HEK293 (cell line): Measurements from ENCODE around the gene BBS9.

Source experiments
- CTCF ChIP-seq: fragments of 450-650 bp; formaldehyde crosslinking; IDR thresholded peaks from 2 replicates; pipeline ENCODE4 v1.5.1; 2016; ENCODE audit warnings: missing biosample characterization, missing genetic modification characterization
- GLI4 ChIP-seq: fragments of 450-650 bp; formaldehyde crosslinking; IDR thresholded peaks from 2 replicates; pipeline ENCODE4 v1.5.1; 2016; ENCODE audit warnings: missing biosample characterization, missing genetic modification characterization
- KLF1 ChIP-seq: fragments of 450-650 bp; formaldehyde crosslinking; IDR thresholded peaks from 2 replicates; pipeline ENCODE4 v1.5.1; 2016; ENCODE audit warnings: missing biosample characterization, missing genetic modification characterization
- KLF16 ChIP-seq: fragments of 450-650 bp; formaldehyde crosslinking; IDR thresholded peaks from 2 replicates; pipeline ENCODE4 v1.5.1; 2017; ENCODE audit warnings: missing biosample characterization, missing genetic modification characterization
- KLF9 ChIP-seq: fragments of 450-650 bp; formaldehyde crosslinking; IDR thresholded peaks from 2 replicates; pipeline ENCODE4 v1.5.1; 2016; ENCODE audit warnings: missing biosample characterization, missing genetic modification characterization, low read depth
- ZFP37 ChIP-seq: fragments of 450-650 bp; formaldehyde crosslinking; IDR thresholded peaks from 2 replicates; pipeline ENCODE4 v1.5.1; 2016; ENCODE audit warnings: missing biosample characterization, missing genetic modification characterization
- ZNF114 ChIP-seq: fragments of 450-650 bp; formaldehyde crosslinking; IDR thresholded peaks from 2 replicates; pipeline ENCODE4 v1.5.0; 2017; ENCODE audit warnings: missing biosample characterization, missing genetic modification characterization
- ZNF133 ChIP-seq: fragments of 450-650 bp; formaldehyde crosslinking; IDR thresholded peaks from 2 replicates; pipeline ENCODE4 v1.5.1; 2016; ENCODE audit warnings: missing biosample characterization, missing genetic modification characterization
- ZNF510 ChIP-seq: fragments of 450-650 bp; formaldehyde crosslinking; IDR thresholded peaks from 2 replicates; pipeline ENCODE4 v1.5.1; 2018; ENCODE audit warnings: mild to moderate bottlenecking, missing genetic modification characterization, missing biosample characterization; ENCODE audit not compliant: insufficient replicate concordance
- ZNF785 ChIP-seq: fragments of 450-650 bp; formaldehyde crosslinking; IDR thresholded peaks from 2 replicates; pipeline ENCODE4 v1.5.1; 2016; ENCODE audit warnings: missing biosample characterization, missing genetic modification characterization
- TF ChIP-seq, protein P1 (sequence below): fragments of 450-650 bp; formaldehyde crosslinking; IDR thresholded peaks from 2 replicates; pipeline ENCODE4 v1.5.1; 2016; ENCODE audit warnings: missing biosample characterization, missing genetic modification characterization
- TF ChIP-seq, protein P2 (sequence below): fragments of 450-650 bp; formaldehyde crosslinking; IDR thresholded peaks from 2 replicates; pipeline ENCODE4 v1.5.1; 2016; ENCODE audit warnings: missing biosample characterization, missing genetic modification characterization, low read depth

DNA sequence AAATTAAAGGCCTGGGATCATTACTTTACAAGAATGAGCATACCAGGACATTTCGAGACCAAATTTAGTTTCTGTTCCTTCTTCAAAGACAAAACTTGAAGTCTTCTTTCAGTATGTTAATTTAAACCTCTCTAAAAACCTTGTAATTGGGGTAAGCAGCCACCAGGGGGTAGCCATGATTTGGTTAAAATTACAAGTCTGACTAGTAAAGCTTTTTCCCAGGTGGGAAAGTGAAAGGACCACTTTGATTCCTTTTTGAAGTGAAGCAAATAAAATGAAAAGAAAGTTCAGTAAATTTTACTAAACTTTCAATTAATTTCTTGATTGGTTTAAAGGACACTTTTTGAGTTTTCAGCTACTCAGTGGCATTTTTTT is 294.3 kb downstream of the BBS9 start:
- TF ChIP-seq KLF9 (tag by site-specific recombination) (no peak), KLF16 (no peak), ZNF114 (tag by site-specific recombination) (no peak), CTCF (tag by site-specific recombination) (no peak), ZNF785 (no peak), ZNF133 (tag by site-specific recombination) (no peak), KLF1 (tag by site-specific recombination) (no peak), ZNF510 (tag by site-specific recombination) (no peak), GLI4 (no peak), ZFP37 (tag by site-specific recombination) (no peak)
- TF ChIP-seq, protein P1, sequence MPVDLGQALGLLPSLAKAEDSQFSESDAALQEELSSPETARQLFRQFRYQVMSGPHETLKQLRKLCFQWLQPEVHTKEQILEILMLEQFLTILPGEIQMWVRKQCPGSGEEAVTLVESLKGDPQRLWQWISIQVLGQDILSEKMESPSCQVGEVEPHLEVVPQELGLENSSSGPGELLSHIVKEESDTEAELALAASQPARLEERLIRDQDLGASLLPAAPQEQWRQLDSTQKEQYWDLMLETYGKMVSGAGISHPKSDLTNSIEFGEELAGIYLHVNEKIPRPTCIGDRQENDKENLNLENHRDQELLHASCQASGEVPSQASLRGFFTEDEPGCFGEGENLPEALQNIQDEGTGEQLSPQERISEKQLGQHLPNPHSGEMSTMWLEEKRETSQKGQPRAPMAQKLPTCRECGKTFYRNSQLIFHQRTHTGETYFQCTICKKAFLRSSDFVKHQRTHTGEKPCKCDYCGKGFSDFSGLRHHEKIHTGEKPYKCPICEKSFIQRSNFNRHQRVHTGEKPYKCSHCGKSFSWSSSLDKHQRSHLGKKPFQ (tag by site-specific recombination), result no peak
- TF ChIP-seq, protein P2, sequence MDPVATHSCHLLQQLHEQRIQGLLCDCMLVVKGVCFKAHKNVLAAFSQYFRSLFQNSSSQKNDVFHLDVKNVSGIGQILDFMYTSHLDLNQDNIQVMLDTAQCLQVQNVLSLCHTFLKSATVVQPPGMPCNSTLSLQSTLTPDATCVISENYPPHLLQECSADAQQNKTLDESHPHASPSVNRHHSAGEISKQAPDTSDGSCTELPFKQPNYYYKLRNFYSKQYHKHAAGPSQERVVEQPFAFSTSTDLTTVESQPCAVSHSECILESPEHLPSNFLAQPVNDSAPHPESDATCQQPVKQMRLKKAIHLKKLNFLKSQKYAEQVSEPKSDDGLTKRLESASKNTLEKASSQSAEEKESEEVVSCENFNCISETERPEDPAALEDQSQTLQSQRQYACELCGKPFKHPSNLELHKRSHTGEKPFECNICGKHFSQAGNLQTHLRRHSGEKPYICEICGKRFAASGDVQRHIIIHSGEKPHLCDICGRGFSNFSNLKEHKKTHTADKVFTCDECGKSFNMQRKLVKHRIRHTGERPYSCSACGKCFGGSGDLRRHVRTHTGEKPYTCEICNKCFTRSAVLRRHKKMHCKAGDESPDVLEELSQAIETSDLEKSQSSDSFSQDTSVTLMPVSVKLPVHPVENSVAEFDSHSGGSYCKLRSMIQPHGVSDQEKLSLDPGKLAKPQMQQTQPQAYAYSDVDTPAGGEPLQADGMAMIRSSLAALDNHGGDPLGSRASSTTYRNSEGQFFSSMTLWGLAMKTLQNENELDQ, result no peak
